GM18909 (cell line): ENCODE results near the gene TPBGL.
"Not testable (repeated sequence)": the region's sequence is repeated elsewhere in the genome, so short reads cannot be mapped to it uniquely, and the experiment has no call there.

ENCODE experiments used
- ATAC-seq: cut with Tn5 transposase; IDR thresholded peaks from one replicate; pipeline ENCODE4 v1.9.1; 2021; ENCODE audit warnings: mild to moderate bottlenecking; ENCODE audit not compliant: unreplicated experiment, poor library complexity

The TPBGL gene

GRCh38 chr11:75270896-75271418 lies 30.4 kb downstream of the TPBGL start:
- ATAC-seq: no peak

DNA sequence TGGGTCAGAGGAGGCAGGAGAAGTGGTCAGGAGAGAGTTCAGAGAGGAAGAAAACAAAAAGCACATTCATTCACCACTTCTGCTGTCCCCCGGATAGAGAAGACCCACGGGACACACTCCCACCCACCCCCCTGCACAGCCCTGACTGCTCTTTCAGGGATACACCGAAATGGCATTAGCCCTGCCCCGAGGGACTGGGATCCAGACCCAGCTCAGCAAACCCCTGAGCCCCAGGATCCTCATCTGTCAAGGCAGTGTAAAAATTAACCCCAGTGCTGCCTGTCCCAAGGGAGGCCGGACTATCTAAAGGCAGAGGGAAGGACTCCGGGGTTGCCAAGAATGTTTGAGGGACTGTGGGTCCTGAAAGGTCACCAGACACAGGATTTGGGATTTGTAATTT lies 31.2 kb downstream of the TPBGL start:
- no peak for ATAC-seq

GRCh38 chr11:75272391-75272790 lies 31.8 kb downstream of the TPBGL start:
- no peak for ATAC-seq

- ATAC-seq: no peak
These were observed 32.3 kb downstream of the TPBGL start for GRCh38 chr11:75272821-75273301.

DNA sequence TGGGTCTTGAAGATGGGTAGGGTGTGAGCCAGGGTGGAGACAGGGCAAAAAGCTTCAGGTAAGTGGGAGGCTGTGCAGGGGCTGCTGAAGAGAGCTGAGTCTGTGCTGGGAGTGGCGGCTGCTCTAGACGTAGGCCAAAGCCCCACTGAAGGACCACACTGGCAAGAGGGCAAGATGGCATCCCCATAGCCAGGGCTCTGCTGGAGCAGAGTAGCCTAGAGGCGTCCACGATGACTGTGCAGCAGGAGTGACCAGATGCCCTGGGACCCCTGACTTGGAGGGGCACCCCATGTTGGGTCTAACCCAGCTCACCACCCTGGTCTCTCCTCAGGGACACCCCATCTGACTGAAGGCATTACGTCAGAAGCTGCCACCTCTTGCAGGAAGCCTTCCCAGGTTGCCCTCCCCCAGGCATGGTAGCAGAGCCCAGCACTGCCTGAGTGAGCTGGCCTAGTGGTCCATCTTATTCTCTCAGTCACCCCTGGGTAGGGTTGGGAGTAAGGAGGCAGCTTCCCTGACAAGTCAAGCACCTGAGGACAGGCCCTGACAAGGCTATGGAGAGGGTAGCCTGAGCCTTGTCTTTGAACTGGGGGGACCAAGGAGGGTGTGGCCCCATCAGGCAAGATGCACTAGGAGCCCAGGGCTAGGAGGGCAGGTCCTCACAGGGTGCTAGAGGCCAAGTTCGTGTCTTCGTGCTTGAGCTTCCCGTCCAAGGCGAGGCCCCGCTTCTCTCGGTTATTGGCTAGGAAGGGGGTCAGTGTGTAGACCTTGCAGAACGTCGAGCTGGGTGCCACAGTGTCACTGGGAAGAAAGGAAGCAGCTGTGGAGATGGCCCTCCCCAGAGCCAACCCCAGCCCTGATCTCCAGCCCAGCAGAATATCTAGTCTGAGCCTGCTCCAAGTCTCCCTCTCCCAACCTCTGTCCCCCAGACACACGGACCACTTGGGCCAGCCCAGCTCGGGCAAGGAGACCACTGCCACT lies 33.1 kb downstream of the TPBGL start:
- ATAC-seq: no peak

- ATAC-seq: not testable (repeated sequence)
These were observed 34.1 kb downstream of the TPBGL start for GRCh38 chr11:75274716-75275115.

GRCh38 chr11:75275581-75275980 lies 35.0 kb downstream of the TPBGL start:
- no peak for ATAC-seq

- no peak for ATAC-seq
These were observed 35.6 kb downstream of the TPBGL start for GRCh38 chr11:75276186-75276585.

- no peak for ATAC-seq
These were observed 36.1 kb downstream of the TPBGL start for GRCh38 chr11:75276686-75277085.

DNA sequence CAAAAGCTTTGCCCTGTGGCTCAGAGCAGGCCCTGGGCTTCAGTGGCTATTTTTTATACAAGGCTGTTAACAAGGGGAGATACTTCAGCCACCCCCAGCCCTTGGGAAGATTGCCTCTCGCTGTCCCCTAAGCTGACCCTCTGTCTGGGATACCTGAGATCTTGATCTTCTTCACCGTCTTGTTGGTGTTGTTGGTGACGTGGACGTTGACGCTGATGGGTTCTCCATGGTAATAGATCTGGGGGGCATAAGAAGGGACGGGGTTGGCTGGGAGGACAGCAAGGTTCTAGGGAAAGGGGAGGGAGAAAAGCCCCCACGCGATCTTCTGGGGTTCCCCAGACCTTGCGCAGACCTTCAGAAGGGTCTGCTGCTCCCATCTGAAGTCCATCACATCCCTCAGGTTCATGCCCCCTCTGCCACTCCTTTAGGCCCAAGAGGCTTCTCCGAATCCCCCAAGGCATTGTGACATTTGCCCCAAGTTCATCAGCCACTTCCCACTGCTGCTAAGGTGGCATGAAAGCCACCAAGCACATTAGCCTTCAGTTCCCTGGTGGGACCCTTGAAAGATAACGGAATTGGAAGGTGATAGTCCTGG lies 36.7 kb downstream of the TPBGL start:
- no peak for ATAC-seq

- ATAC-seq: no peak
These were observed 37.6 kb downstream of the TPBGL start for GRCh38 chr11:75277991-75278790.

- no peak for ATAC-seq
These were observed 38.7 kb downstream of the TPBGL start for GRCh38 chr11:75279273-75279672.

DNA sequence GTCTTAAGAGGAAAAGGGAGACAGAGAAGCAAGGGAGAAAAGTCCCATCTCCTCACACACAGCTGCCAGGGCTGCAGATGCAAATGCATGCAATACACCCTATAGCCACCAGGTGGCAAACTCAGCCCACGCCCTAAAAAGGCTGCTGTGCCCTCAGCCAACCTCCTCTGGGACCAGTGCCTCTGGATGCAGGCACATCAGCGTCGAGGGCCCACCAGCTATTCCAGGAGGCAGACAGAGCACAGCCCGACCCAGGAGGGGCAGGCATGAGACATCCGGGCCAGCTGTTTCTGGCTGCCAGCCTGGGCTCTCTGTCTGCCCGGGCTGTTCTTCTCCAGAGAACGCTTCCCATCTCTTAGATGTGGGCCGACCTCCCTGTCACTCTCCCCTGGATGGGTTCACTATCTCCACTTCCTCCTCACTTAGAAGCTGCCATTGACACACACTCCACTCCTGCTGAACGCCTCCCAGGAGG lies 39.7 kb downstream of the TPBGL start:
- peak; percentile 59 for ATAC-seq

- ATAC-seq: no peak
These were observed 40.3 kb downstream of the TPBGL start for GRCh38 chr11:75280770-75281468.

DNA sequence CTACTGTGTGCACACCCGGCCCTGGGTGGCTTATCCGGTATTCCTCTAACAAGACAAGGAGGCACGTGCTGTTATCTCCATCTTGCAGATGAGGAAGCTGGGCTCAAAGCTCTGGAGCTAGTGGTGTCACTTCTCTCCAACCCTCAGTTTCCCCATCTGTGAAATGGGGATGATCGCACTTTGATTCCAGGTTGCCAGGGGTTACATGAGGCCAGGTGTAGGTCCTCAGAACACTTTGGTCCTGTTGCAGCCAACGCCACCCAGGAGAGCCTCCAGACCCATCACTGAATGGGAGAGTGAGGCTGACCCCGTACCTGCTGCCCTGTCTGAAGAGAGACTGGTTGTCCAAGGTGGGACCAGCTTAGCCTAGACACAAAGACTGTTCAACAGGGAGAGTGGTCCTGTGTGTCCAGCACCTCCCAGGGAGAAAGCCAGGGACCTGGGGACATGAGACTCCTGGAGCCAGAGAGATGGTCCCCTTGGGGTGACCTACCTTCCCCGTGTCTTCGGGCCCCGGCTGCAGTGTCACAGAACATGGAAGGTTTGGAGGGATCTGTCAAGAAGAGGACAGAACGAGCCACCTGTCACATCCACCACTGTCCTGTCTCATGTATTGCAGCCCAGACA lies 41.0 kb downstream of the TPBGL start:
- no peak for ATAC-seq

DNA sequence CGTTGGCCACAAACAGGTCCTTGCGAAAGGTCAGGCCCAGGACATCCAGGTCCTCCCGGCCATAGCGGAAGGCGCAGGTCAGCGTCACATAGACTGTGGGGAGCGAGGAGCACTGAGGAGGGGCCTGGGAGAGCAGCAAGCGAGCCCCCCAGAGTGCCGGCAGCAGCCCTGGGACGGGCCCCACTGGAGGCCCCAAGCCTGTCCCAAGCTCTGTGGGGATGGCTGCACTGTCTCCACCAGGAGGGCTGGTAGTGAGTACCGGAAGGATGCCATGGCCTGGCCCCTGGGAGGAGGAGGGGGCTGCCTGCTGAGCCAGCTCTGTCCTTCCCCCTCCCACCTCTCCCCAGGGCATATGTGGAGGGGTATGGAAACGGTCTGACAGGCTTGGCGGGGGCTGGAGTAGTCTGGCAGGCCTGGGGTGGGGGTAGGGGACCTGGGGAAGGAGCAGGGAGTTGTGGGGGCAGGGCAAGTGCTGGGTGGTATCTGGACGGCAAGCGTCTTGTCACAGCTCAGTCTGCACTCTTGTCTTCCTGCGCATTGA lies 42.9 kb downstream of the TPBGL start:
- no peak for ATAC-seq

DNA sequence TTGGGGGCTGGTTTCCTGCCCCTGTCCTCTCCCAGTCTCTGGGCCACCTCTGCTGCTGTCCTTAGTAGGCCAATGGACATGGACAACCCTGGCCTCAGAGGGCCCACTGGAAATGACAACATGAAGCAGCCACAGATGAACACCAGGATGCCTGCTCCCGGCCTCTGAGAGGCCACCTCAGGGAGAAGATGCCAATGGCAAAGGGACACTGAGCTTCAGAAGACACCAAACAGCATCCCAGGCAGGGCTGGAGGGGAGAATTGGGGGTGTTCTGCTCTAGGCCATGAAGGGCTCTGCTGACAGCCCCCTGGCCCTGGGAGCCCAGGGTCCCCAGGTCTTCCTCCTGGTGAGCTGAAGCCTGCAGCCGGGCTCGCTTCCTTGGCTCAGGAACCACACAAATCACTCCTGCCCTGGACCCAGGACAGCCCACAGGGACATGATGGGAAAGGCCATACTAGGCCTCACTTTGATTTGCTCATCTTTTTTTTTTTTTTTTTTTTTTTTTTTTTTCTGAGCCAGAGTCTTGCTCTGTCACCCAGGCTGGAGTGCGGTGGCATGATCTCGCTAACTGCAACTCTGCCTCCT lies 45.3 kb downstream of the TPBGL start:
- no peak for ATAC-seq

DNA sequence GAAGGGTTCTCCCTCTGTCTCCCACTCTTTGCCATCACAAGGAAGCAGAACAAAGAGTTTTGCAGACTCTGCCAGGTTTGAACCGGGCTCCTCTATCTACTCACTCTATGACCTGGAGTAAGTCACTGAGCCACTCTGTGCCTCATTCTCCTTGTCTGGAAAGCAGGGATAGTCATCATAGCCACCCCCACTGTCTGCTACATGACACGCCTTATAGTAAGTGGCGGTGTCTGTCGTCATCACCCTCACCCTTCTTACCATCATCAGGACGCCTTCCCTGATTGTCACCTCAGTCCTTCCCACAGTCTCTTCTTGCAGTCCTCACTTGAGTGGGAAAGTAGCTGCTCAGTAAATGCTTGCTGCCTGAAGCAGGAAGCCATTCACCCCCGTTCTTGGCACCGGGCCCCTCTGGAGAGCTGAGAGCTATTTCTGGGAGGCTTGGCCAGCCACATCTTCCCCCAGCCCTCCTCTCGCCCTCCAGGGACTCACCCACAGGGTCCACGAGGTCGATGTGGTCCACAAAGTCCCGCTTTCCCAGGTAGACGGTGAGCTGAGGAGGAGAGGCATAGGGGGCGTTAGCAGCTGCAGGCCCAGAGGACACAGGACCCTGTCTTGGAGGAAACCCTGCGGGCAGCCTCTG lies 46.4 kb downstream of the TPBGL start:
- no peak for ATAC-seq
